Activated T-cell treated with anti-CD3 and anti-CD28 coated beads, Interleukin-2, amount 50 U/mL, for 48 hours (primary cell): ENCODE results near the gene AQP6.

Experiments used
- DNase-seq, 2 experiments: peaks; one replicate each; pipeline ENCODE4 v3.0.0-alpha.2; 2020

AQP6 gene

GRCh38 chr12:49972641-49973360 is at the start of gene AQP6:
AQP6 (plus strand) TSS chr12:49972947; CDS start chr12:49973174, 227 bp downstream.
- no peak for DNase-seq

GRCh38 chr12:49923035-49923644 is 49.6 kb upstream of the AQP6 start:
- DNase-seq = no peak

- DNase-seq = no peak
These were observed 48.7 kb upstream of the AQP6 start for GRCh38 chr12:49923880-49924556.

- no peak for DNase-seq
These were observed 48.0 kb upstream of the AQP6 start for GRCh38 chr12:49924628-49925246.

- no peak for DNase-seq
These were observed 47.1 kb upstream of the AQP6 start for GRCh38 chr12:49925433-49926204.

GRCh38 chr12:49928471-49928870 is 44.3 kb upstream of the AQP6 start:
- no peak for DNase-seq

- no peak for DNase-seq
These were observed 43.2 kb upstream of the AQP6 start for GRCh38 chr12:49929581-49929980.

GRCh38 chr12:49930515-49931288 is 42.0 kb upstream of the AQP6 start:
- no peak for DNase-seq

- no peak for DNase-seq
These were observed 40.7 kb upstream of the AQP6 start for GRCh38 chr12:49932023-49932422.

GRCh38 chr12:49932533-49933130 is 40.1 kb upstream of the AQP6 start:
- no peak for DNase-seq

GRCh38 chr12:49933796-49934195 is 39.0 kb upstream of the AQP6 start:
- no peak for DNase-seq

- no peak for DNase-seq
These were observed 38.2 kb upstream of the AQP6 start for GRCh38 chr12:49934505-49934904.

- DNase-seq = no peak
These were observed 35.8 kb upstream of the AQP6 start for GRCh38 chr12:49936925-49937324.

- no peak for DNase-seq
These were observed 35.0 kb upstream of the AQP6 start for GRCh38 chr12:49937639-49938300.

- no peak for DNase-seq
These were observed 33.4 kb upstream of the AQP6 start for GRCh38 chr12:49939307-49939706.

- no peak for DNase-seq
These were observed 33.0 kb upstream of the AQP6 start for GRCh38 chr12:49939707-49940106.

- no peak for DNase-seq
These were observed 30.9 kb upstream of the AQP6 start for GRCh38 chr12:49941556-49942511.

GRCh38 chr12:49942512-49942893 is 30.2 kb upstream of the AQP6 start:
- no peak for DNase-seq

- DNase-seq = no peak
These were observed 29.7 kb upstream of the AQP6 start for GRCh38 chr12:49942921-49943624.
